Mononuclear cell (primary cell): ENCODE results near the gene HYOU1. TPM values are rescaled to one million over a fixed set of nuclear protein-coding genes. Genes with fewer than 3 reads are reported as not detected.
"Not testable (repeated sequence)": the region's sequence is repeated elsewhere in the genome, so short reads cannot be mapped to it uniquely, and the experiment has no call there.

Experiments used
- H3K27me3 ChIP-seq: 2 replicates; pipeline ENCODE4 v1.6.0; 2011; ENCODE audit warnings: low read length, control low read depth; ENCODE audit not compliant: insufficient read depth
- H3K4me1 ChIP-seq: 2 replicates; pipeline ENCODE4 v1.5.1; 2011; ENCODE audit warnings: mild to moderate bottlenecking, low read length, control low read depth; ENCODE audit not compliant: insufficient read depth
- H3K4me3 ChIP-seq: 2 replicates; pipeline ENCODE4 v1.5.1; 2011; ENCODE audit warnings: mild to moderate bottlenecking, low read length, moderate library complexity
- H3K9me3 ChIP-seq: 2 replicates; pipeline ENCODE4 v1.5.1; 2011; ENCODE audit warnings: low read depth, mild to moderate bottlenecking, control low read depth, low read length
- total RNA-seq: library from RNA; depleted of rRNA; stranded (reverse); fragments of >200 nt; gene quantifications from one replicate; pipeline ENCODE4 v1.2.3, GENCODE V29; 2012

HYOU1 gene
- total RNA-seq: 38.9 TPM

GRCh38 chr11:119057000-119057769, at the start of gene HYOU1:
TSS of gene HYOU1 (minus strand) at chr11:119057205. CDS start at chr11:119056160, 1,045 bp downstream.
- Histone ChIP-seq H3K4me1 (peaks cover 30% of the 10 kb centered on the region), H3K9me3 (no peaks in the 10 kb centered on the region), H3K27me3 (no peaks in the 10 kb centered on the region), H3K4me3 (peak within 1 kb of the TSS; percentile 88)

- no peaks in the 10 kb centered on the region for H3K9me3 ChIP-seq
Observed at GRCh38 chr11:119103793-119104192, 46.8 kb upstream of the HYOU1 start.

GRCh38 chr11:119103161-119103664, 46.2 kb upstream of the HYOU1 start:
- H3K4me1 ChIP-seq: peaks cover 49% of the 10 kb centered on the region
- not testable (repeated sequence) for H3K27me3 ChIP-seq, H3K4me3 ChIP-seq, H3K9me3 ChIP-seq

More at GRCh38 chr11:119103793-119104192, 46.8 kb upstream of the HYOU1 start:
- H3K4me3 ChIP-seq: no peak overlapping the region
- H3K4me1 ChIP-seq: peaks cover 55% of the 10 kb centered on the region
- no peaks in the 10 kb centered on the region for H3K27me3 ChIP-seq

GRCh38 chr11:119101759-119102423, 44.9 kb upstream of the HYOU1 start, which contains the start of gene DPAGT1:
TSS of gene DPAGT1 (minus strand) at chr11:119101853. CDS start at chr11:119101655, 198 bp downstream.
- peak within 1 kb of the TSS; percentile 82 for H3K4me3 ChIP-seq

GRCh38 chr11:119100994-119101758, 44.2 kb upstream of the HYOU1 start:
- Histone ChIP-seq H3K4me3 (peak overlapping the region; percentile 82), H3K9me3 (no peaks in the 10 kb centered on the region), H3K4me1 (peaks cover 41% of the 10 kb centered on the region), H3K27me3 (no peaks in the 10 kb centered on the region)

More at GRCh38 chr11:119101759-119102423, 44.9 kb upstream of the HYOU1 start, which contains the start of gene DPAGT1:
- H3K27me3 ChIP-seq: no peaks in the 10 kb centered on the region
- H3K9me3 ChIP-seq: no peaks in the 10 kb centered on the region
- peaks cover 45% of the 10 kb centered on the region for H3K4me1 ChIP-seq

- Histone ChIP-seq H3K4me1 (peaks cover 41% of the 10 kb centered on the region), H3K4me3 (peak overlapping the region; percentile 82), H3K27me3 (no peaks in the 10 kb centered on the region), H3K9me3 (no peaks in the 10 kb centered on the region)
Observed at GRCh38 chr11:119100246-119100970, 43.4 kb upstream of the HYOU1 start.

- Histone ChIP-seq H3K9me3 (no peaks in the 10 kb centered on the region), H3K4me1 (peaks cover 41% of the 10 kb centered on the region), H3K4me3 (no peak overlapping the region), H3K27me3 (no peaks in the 10 kb centered on the region)
Observed at GRCh38 chr11:119099711-119100110, 42.7 kb upstream of the HYOU1 start.

GRCh38 chr11:119095066-119095880, 38.3 kb upstream of the HYOU1 start:
- peaks cover 51% of the 10 kb centered on the region for H3K4me1 ChIP-seq
- peak overlapping the region; percentile 75 for H3K4me3 ChIP-seq
- H3K27me3 ChIP-seq: no peaks in the 10 kb centered on the region
- H3K9me3 ChIP-seq: no peaks in the 10 kb centered on the region

- Histone ChIP-seq H3K27me3 (no peaks in the 10 kb centered on the region), H3K4me1 (peaks cover 48% of the 10 kb centered on the region), H3K4me3 (peak overlapping the region; percentile 75), H3K9me3 (no peaks in the 10 kb centered on the region)
Observed at GRCh38 chr11:119094816-119095065, 37.7 kb upstream of the HYOU1 start.

GRCh38 chr11:119093942-119094815, 37.2 kb upstream of the HYOU1 start:
- no peaks in the 10 kb centered on the region for H3K27me3 ChIP-seq
- H3K4me3 ChIP-seq: peak overlapping the region; percentile 75
- no peaks in the 10 kb centered on the region for H3K9me3 ChIP-seq
- H3K4me1 ChIP-seq: peaks cover 45% of the 10 kb centered on the region

GRCh38 chr11:119092880-119093842, 36.2 kb upstream of the HYOU1 start:
- no peak overlapping the region for H3K4me3 ChIP-seq
- no peaks in the 10 kb centered on the region for H3K9me3 ChIP-seq
- no peaks in the 10 kb centered on the region for H3K27me3 ChIP-seq

More at GRCh38 chr11:119092880-119093842, 36.2 kb upstream of the HYOU1 start:
- H3K4me1 ChIP-seq: peaks cover 45% of the 10 kb centered on the region
